HG02588 (cell line): Measurements from ENCODE around the gene CHD9.

ENCODE experiments used
- ATAC-seq: cut with Tn5 transposase; IDR thresholded peaks from one replicate; pipeline ENCODE4 v1.9.1; 2021; ENCODE audit warnings: mild to moderate bottlenecking, moderate library complexity; ENCODE audit not compliant: unreplicated experiment

CHD9 gene

DNA sequence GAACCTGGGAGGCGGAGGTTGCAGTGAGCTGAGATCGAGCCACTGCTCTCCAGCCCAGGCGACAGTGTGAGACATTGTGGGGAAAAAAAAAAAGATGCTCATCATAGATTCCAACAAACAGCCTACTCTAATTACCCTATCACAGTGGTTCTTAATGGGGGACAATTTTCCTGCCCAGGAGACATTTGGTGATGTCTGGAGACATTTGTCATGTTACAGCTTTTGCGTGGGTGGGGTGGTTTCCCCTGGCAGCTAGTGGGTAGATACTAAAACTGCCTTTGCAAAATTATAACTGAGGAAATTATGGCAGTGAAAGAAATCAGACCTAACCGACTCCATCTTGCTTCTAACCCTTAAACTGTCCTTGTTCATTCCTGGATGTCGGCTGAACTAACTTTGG, 287.0 kb downstream of the CHD9 start:
- ATAC-seq, result no peak

DNA sequence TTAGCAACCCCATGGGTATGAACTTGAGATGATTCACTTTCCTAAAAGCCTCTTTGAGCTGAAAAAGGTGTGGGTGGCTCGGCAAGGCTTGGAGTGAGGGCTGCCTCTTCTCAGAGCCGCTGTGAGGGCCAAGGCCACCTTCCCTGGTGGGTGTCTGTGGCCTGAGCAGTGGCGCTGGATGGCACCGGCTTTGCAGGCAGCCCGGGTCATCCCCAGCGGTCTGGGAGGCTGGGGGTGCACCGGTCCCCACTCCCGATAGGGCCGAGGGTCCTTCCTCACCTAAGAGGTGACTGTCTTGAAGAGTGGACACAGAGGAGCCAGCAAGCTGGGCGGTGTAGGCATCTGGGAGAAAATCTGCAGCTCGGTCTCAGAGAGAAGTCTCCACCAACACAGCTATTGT, 300.3 kb downstream of the CHD9 start:
- no peak for ATAC-seq

DNA sequence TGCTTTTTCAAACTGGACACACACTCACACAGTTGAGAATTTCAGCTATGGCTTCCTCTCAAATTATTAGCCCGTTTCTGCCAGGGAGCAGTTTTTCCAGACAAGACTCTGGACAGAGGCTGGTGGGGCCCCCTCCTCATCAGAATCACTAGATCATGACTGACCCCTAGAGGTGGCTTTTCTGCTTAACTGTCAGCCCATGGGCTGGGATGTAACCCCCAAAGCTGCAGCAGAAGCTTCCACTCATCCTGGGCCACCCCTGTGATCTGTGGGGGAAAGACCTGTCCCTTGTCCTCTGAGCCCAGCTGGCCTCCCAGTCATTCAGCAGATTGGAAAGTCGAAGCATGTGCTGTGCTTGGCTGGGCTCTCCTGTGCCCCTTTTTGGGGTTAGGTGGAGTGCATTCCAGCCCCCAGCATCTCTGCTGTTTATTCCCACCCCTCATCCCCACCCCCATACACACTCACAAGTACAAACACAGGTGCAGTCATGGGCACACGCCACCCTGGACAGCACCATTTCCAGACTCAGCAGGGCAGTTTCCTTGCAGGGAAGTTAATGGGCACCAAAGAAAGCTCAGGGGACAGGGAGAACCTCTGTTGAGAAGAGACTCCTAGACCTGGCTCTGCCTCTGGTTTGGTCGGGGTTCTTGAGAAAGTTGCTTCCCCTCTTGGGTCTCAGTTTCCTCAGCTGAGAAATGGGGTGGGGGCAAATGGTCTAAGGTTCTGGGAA, 301.9 kb downstream of the CHD9 start:
- ATAC-seq, result no peak

DNA sequence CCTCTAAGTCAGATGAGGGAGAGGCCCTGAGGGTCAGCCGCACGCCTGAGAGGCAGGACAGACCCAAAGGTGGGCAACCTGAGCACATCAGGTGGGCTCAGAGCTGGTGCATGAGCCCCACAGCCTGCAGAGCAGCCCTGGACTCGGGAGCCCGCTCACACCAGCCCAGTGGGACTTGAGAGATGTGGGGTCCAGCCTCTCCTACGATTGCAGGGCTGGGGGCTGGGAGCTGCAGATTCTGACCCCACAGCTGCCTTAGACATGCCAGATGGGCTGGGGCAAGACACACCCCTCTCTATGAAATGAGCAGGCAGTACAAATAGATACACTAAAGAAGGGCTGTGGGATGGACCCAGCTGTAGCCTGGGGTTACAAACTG, 302.4 kb downstream of the CHD9 start:
- ATAC-seq, result no peak

DNA sequence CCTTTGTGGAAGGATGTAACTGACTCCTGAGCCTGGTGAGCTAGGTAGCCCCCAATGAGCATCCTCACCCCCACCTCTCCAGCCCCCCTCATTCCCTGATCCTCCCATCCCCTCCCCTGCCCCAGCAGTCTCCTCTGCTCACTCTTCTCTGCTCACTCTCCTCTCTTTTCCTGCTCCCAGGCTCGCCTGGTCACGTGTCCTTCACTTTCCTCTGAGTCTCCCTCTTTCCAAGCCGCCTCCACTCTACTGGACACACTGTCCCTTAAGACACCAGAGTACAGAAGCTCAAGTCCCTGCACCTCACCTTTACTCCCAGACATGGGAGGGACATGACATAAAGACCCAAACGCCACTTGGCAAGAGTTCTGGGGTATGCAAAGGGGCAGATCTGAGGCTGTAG, 303.2 kb downstream of the CHD9 start:
- no peak for ATAC-seq

DNA sequence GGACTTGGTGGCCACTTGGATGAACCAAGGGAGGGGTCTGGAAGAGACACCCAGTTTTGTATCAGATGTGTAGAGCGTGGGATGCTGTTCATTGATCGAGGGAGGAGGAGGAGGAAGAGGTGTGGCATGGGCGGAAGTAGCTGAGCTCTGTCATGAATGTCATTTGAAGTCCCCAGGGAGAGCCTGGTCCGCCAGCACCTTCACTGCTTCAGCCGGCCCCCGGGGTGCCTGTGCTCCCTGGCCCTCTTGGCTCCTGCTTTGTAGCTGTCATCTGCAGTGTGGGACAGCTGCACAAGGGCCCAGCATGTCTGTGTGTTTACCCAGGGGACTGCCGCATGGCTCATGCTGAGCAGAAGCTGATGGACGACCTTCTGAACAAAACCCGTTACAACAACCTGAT, 304.1 kb downstream of the CHD9 start:
- ATAC-seq, result no peak

DNA sequence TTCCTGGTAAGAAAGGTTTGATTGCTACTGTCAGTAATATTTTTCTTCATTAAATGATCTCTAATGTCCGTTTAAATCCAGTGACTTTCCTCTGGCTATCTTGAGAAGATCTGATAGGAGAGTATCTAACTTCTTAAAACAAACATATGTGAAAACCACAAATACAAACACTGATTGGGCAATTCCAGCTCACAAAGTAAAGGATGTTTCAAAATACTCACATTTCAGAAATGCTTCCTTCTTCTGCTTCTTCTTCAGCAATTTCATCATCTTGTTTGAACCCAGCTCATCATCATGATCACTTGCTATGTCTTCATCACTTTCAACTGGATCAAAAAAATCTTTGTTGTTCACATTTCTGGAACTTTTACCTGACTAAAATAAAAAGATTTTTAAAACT, 315.1 kb downstream of the CHD9 start:
- ATAC-seq, result no peak

DNA sequence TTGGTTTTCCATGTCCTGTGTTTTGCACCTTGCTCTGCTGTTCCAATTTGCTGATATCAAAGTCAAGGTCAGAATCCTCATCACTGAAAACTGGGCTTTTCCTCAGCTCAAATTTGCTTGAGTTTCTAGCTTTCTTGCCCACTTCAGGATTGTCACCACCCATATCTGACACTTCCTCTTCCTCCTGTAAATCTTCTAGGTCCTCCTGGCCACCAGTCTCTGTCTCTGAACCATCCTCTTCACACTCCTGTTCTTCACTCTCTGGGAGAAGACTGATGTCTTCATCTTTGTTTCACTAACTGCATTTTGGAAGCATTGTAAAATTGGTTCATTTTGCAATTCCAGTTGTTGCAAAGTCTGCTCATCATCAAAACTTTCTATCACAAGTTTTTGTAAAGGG, 316.0 kb downstream of the CHD9 start:
- no peak for ATAC-seq

DNA sequence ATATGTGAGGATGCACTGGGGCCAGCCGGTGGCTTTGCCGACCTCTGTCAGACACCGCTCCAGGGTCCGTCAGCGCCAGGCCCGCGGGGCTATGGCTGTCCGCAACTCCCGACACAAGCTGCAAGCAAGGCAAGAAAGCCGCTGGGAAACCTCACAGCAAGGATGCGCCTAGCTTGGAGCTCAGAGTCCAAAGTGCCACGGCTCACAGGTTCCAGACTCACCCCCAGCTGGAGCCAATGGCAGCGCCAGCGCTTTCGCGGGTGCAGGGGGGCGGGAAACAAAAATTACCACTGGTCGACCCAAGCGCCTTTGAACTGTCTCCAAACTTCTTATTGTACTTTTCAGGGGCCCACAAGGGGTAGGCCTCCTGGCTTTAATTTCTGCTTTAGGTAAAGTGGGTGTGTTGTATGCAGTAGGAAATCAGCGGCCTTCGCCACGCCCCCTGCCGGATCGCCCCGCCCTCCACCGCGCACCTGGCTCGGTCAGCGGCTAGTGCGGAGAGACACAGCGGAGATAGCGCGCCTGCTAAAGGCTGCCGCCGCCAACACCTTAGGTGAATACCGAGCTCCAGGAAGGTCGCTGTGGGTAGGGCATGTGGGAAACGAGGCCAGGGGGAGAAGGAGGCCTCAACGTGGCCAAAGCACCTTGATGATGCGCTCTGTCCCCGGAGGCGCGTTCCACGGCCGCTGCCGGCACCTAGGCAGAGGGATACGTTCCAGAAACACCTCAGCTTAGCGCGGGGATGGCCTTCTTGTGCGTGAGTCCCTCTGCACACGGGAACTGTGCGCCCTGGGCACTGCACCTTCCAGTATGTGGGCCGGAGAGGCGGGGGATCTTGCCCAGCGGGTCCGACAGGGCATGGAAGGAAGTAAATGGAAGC, 318.4 kb downstream of the CHD9 start:
- ATAC-seq, result no peak

DNA sequence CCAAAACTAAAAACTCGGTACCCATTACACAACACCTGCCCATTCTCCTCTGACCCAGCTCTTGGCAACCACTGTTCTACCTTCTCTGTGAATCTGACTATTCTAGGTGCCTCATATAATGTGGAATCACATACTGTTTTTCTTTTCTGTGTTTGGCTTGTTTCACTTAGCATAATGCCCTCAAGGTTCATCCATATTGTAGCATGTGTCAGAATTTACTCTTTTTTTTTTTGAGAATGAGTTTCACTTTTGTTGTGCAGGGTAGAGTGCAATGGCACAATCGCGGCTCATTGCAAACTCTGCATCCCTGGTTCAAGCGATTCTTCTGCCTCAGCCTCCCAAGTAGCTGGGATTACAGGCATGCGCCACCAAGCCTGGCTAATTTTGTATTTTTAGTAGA, 320.0 kb downstream of the CHD9 start:
- no peak for ATAC-seq

DNA sequence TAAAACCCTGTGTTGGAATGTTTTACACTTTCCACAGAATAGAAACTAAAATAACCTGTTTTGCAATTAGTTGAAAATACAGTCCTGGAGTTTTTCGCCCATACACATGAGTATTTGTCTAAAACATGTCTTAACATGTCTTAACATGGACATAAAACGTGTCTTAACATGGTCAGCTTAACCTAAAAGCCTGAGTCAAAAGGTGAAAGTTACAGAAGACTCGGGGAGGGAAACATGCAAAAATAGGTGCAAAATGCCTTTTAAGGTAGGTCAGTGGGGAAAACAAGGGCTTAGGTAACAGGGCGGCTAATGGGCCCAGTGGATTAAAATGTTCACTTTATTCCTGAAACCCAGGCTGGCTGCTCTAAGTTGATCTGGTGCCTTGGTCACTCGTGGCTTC, 323.3 kb downstream of the CHD9 start:
- no peak for ATAC-seq
